ENCODE data around the gene ZNF177.

DNA sequence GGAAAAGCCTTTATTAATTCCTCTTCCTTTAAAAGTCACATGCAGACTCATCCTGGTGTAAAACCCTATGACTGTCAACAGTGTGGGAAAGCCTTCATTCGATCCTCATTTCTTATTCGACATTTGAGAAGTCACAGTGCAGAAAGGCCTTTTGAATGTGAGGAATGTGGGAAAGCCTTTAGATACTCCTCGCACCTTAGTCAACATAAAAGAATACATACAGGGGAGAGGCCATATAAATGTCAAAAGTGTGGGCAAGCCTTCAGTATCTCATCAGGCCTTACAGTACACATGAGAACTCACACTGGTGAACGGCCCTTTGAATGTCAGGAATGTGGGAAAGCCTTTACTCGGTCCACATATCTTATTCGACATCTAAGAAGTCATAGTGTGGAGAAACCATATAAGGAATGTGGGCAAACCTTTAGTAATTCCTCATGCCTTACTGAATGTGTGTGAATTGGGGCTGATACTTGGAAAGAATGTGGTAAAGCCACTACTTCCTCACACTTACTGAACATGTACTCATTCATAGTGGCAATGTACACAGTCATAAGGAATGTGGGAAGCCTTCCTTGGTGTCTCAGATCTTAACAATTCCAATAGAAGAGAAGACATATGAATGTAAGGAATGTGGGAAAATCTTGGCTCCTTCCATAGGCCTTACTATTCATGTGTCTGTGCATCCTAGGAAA lies 20.1 kb upstream of the ZNF177 start:
- TF ChIP-seq, protein P1, sequence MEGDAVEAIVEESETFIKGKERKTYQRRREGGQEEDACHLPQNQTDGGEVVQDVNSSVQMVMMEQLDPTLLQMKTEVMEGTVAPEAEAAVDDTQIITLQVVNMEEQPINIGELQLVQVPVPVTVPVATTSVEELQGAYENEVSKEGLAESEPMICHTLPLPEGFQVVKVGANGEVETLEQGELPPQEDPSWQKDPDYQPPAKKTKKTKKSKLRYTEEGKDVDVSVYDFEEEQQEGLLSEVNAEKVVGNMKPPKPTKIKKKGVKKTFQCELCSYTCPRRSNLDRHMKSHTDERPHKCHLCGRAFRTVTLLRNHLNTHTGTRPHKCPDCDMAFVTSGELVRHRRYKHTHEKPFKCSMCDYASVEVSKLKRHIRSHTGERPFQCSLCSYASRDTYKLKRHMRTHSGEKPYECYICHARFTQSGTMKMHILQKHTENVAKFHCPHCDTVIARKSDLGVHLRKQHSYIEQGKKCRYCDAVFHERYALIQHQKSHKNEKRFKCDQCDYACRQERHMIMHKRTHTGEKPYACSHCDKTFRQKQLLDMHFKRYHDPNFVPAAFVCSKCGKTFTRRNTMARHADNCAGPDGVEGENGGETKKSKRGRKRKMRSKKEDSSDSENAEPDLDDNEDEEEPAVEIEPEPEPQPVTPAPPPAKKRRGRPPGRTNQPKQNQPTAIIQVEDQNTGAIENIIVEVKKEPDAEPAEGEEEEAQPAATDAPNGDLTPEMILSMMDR (IDR thresholded peaks at IDR 0.05; ENCODE audit: low read depth, low read length, missing input control) = no peak
- TF ChIP-seq MAX (IDR thresholded peaks at IDR 0.05) = no peak
- TF ChIP-seq RAD21 (IDR thresholded peaks at IDR 0.05) = no peak
- no peak for TF ChIP-seq REST (IDR thresholded peaks at IDR 0.05)
- TF ChIP-seq EGR1 (IDR thresholded peaks at IDR 0.05; ENCODE audit: low read depth in 2 of 2) = no peak
- TF ChIP-seq JUND (IDR thresholded peaks at IDR 0.05) = no peak
- TF ChIP-seq YY1 (IDR thresholded peaks at IDR 0.05) = no peak
- no peak for TF ChIP-seq TAF1 (conservative IDR thresholded peaks at IDR 0.05)
- TF ChIP-seq HNF4A (conservative IDR thresholded peaks at IDR 0.05) = no peak

Measured in liver (tissue), 3 donors.